ENCODE measurements around the gene KRTAP12-4. TPM values are rescaled to one million over a fixed set of nuclear protein-coding genes. Genes with fewer than 3 reads are reported as not detected.
"Not testable (repeated sequence)": the region's sequence is repeated elsewhere in the genome, so short reads cannot be mapped to it uniquely, and the experiment has no call there.

KRTAP12-4 gene
- total RNA-seq, 1 donor from 2014 or later = not detected

DNA sequence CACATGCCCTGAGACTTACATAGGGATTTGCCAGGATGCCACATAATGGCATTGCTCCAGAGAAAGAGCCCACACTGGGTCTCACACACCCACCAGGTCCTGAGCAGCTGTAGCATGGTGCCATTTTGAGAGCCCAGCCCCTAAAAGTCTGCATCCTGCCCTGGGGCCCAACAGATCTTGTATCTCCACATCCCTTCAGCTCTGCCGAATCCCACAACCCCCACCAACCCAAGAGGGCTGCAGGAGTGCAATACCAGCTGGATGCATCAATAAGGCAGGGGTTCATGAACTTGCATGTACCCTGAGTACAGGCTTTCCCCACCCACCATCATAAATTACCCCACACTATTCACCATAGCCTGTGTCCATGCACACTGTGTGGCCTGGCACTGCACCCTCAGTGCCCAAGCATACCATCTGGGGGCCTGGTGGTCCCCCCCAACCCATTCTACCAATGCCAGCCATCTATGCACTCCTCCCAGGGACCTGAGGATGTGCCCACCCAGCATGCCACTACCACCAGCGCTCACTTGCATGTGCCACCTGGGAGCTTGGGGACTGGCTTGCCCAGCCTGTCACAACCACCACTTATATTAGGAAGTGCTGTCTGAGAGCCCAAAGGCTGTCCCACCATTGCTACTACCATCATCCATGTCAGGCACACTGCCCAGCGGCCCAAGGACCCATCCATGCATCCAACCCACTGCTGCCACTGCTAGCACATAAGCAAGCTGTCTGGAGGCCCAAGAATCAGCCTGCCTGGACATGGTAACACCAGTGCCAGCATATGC, 16.4 kb upstream of the KRTAP12-4 start:
- H3K9me3 Mint-ChIP-seq (ENCODE audit: unreplicated experiment) = peaks cover 15% of the 10 kb centered on the region
- no peaks in the 10 kb centered on the region for H3K4me1 Mint-ChIP-seq (ENCODE audit: low read depth, unreplicated experiment)
- H3K27me3 Mint-ChIP-seq (ENCODE audit: unreplicated experiment) = peaks cover 2% of the 10 kb centered on the region
- peaks cover 47% of the 10 kb centered on the region for H3K36me3 Mint-ChIP-seq (ENCODE audit: unreplicated experiment)
- H3K4me3 Mint-ChIP-seq (ENCODE audit: unreplicated experiment) = no peak overlapping the region
- no peak overlapping the region for H3K27ac Mint-ChIP-seq (ENCODE audit: unreplicated experiment)
- DNase-seq = no peak
- no peak for TF ChIP-seq CTCF (IDR thresholded peaks at IDR 0.05; ENCODE audit: partially characterized antibody, unreplicated experiment)

- peaks cover 2% of the 10 kb centered on the region for H3K27me3 Mint-ChIP-seq (ENCODE audit: unreplicated experiment)
- H3K4me1 Mint-ChIP-seq (ENCODE audit: low read depth, unreplicated experiment) = no peaks in the 10 kb centered on the region
- DNase-seq = no peak
- no peak for TF ChIP-seq CTCF (IDR thresholded peaks at IDR 0.05; ENCODE audit: partially characterized antibody, unreplicated experiment)
- H3K9me3 Mint-ChIP-seq (ENCODE audit: unreplicated experiment) = peaks cover 11% of the 10 kb centered on the region
- no peak overlapping the region for H3K4me3 Mint-ChIP-seq (ENCODE audit: unreplicated experiment)
- peaks cover 30% of the 10 kb centered on the region for H3K36me3 Mint-ChIP-seq (ENCODE audit: unreplicated experiment)
- no peak overlapping the region for H3K27ac Mint-ChIP-seq (ENCODE audit: unreplicated experiment)
Observed at GRCh38 chr21:44667612-44668011, 13.2 kb upstream of the KRTAP12-4 start.

- H3K27me3 Mint-ChIP-seq (ENCODE audit: unreplicated experiment) = peaks cover 2% of the 10 kb centered on the region
- TF ChIP-seq CTCF (IDR thresholded peaks at IDR 0.05; ENCODE audit: partially characterized antibody, unreplicated experiment) = no peak
- H3K27ac Mint-ChIP-seq (ENCODE audit: unreplicated experiment) = no peak within 1 kb of the TSS
- peaks cover 7% of the 10 kb centered on the region for H3K9me3 Mint-ChIP-seq (ENCODE audit: unreplicated experiment)
- no peak for DNase-seq
- no peaks in the 10 kb centered on the region for H3K4me1 Mint-ChIP-seq (ENCODE audit: low read depth, unreplicated experiment)
- H3K4me3 Mint-ChIP-seq (ENCODE audit: unreplicated experiment) = no peak within 1 kb of the TSS
- H3K36me3 Mint-ChIP-seq (ENCODE audit: unreplicated experiment) = peaks cover 24% of the 10 kb centered on the region
Observed at GRCh38 chr21:44666401-44667320, 12.2 kb upstream of the KRTAP12-4 start, which contains the start of gene KRTAP12-2. KRTAP12-2 (minus strand) TSS chr21:44666927; CDS start chr21:44666886, 41 bp downstream.

DNA sequence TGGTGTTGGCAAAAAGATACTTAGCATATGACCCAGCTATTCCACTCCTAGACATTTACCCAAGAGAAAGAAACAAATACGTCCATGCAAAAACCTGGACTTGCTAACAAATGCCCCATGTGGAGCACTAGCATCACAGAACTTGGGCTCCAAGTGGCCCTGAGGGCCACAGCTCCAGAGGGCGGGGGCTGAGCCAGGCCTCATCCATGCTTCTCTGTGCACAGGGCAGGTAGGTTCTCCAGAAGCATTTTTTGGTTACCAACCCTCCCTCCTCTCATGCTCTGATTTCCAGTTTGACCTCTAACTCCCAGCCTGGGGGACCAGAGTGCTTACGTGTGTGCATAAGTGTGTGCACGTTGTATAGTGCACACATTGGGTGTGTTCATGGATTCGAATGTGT, 10.2 kb upstream of the KRTAP12-4 start:
- H3K9me3 Mint-ChIP-seq (ENCODE audit: unreplicated experiment) = peaks cover 4% of the 10 kb centered on the region

GRCh38 chr21:44661567-44661966, 7.1 kb upstream of the KRTAP12-4 start:
- not testable (repeated sequence) for H3K9me3 Mint-ChIP-seq (ENCODE audit: unreplicated experiment); H3K4me3 Mint-ChIP-seq (ENCODE audit: unreplicated experiment); H3K27ac Mint-ChIP-seq (ENCODE audit: unreplicated experiment); H3K4me1 Mint-ChIP-seq (ENCODE audit: low read depth, unreplicated experiment); H3K27me3 Mint-ChIP-seq (ENCODE audit: unreplicated experiment); DNase-seq
- peaks cover 25% of the 10 kb centered on the region for H3K36me3 Mint-ChIP-seq (ENCODE audit: unreplicated experiment)

More for the DNA sequence above, 10.2 kb upstream of the KRTAP12-4 start:
- H3K27ac Mint-ChIP-seq (ENCODE audit: unreplicated experiment) = no peak overlapping the region
- H3K4me1 Mint-ChIP-seq (ENCODE audit: low read depth, unreplicated experiment) = no peaks in the 10 kb centered on the region
- no peak for TF ChIP-seq CTCF (IDR thresholded peaks at IDR 0.05; ENCODE audit: partially characterized antibody, unreplicated experiment)
- H3K36me3 Mint-ChIP-seq (ENCODE audit: unreplicated experiment) = peaks cover 16% of the 10 kb centered on the region
- H3K4me3 Mint-ChIP-seq (ENCODE audit: unreplicated experiment) = no peak overlapping the region
- no peak for DNase-seq
- H3K27me3 Mint-ChIP-seq (ENCODE audit: unreplicated experiment) = peaks cover 2% of the 10 kb centered on the region

All from glutamatergic neuron (in vitro differentiated cells).